ENCODE data around the gene AGO3.

- TF ChIP-seq ZBTB38 (CRISPR knock-in tag; IDR thresholded peaks at IDR 0.05) (no peak), ZBTB40 (IDR thresholded peaks at IDR 0.05) (no peak), ZBTB40 (CRISPR knock-in tag; IDR thresholded peaks at IDR 0.05) (no peak)
Observed at GRCh38 chr1:35901235-35901634, 29.7 kb upstream of the AGO3 start.
